ENCODE results near the gene USP40. TPM values are rescaled to one million over a fixed set of nuclear protein-coding genes. Genes with fewer than 3 reads are reported as not detected.

The USP40 gene
- total and polyA plus RNA-seq, 2 donors (not counting 1 experiment from before 2014, with no cell fraction given): 19.8 to 37.0 TPM

GRCh38 chr2:233438573-233439147, 127.9 kb downstream of the USP40 start:
- Mint-ChIP-seq H3K27me3 (no peaks in the 10 kb centered on the region), H3K4me3 (no peak overlapping the region), H3K27ac (no peak overlapping the region), H3K9me3 (ENCODE audit: insufficient read depth) (no peaks in the 10 kb centered on the region), H3K4me1 (peaks cover 35% of the 10 kb centered on the region)
- Histone ChIP-seq H3K9ac (ENCODE audit: low read length) (no peak overlapping the region), H3K4me1 (ENCODE audit: control insufficient read depth in 2 of 2, insufficient read depth in 2 of 2, low read length in 2 of 2) (peaks cover 15 to 16% of the 10 kb centered on the region in 2 donors), H3K36me3 (replicated peaks in 1 of 2; ENCODE audit: control extremely low read depth in 1 of 2, control insufficient read depth in 1 of 2, extremely low read depth in 1 of 2, insufficient read depth in 2 of 2, low read length in 1 of 2) (peaks cover 11 to 92% of the 10 kb centered on the region in 2 experiments), H3K27me3 (replicated peaks in 1 of 4; ENCODE audit: control extremely low read depth in 1 of 4, control insufficient read depth in 3 of 4, insufficient read depth in 4 of 4, low read length in 3 of 4) (no peaks in the 10 kb centered on the region), H3K27ac (ENCODE audit: low read length in 2 of 2) (no peak overlapping the region), H3K4me3 (ENCODE audit: control extremely low read depth in 1 of 5, extremely low read depth in 1 of 5, insufficient read depth in 1 of 5, low read depth in 2 of 5, low read length in 4 of 5) (no peak overlapping the region), H2AFZ (ENCODE audit: insufficient read depth, low read depth, low read length, poor library complexity, severe bottlenecking) (no peak overlapping the region), H3K4me2 (replicated peaks; ENCODE audit: low read depth, low read length, poor library complexity, severe bottlenecking) (no peak overlapping the region), H3K79me2 (ENCODE audit: control insufficient read depth, insufficient read depth, low read length) (peaks cover 95% of the 10 kb centered on the region), H4K20me1 (ENCODE audit: control insufficient read depth, insufficient read depth, low read length, poor library complexity, severe bottlenecking) (peaks cover 88% of the 10 kb centered on the region), H3K9me3 (ENCODE audit: control extremely low read depth in 1 of 3, control insufficient read depth in 2 of 3, insufficient read depth in 1 of 3, low read length in 2 of 3) (no peaks in the 10 kb centered on the region)
- TF ChIP-seq EZH2 (IDR thresholded peaks at IDR 0.05; ENCODE audit: borderline replicate concordance, insufficient read depth, low read depth, low read length, poor library complexity, severe bottlenecking): no peak
- TF ChIP-seq CTCF (IDR thresholded peaks at IDR 0.05): no peak
- ChIA-PET CTCF (interaction anchor here (1.1 to 16.7 kb wide), 3 partner anchors 18 to 35 kb away, joined by 3 to 426 read pairs (median 3); no protein-coding TSS in a partner anchor), POLR2A (no interaction called here)
- ATAC-seq (ENCODE audit: low read depth) (no peak), DNase-seq (no peak)
- 100% methylated on average over 7 of the region's 15 CpGs for WGBS (ENCODE audit: insufficient coverage)
- intact Hi-C loops (cut with micrococcal nuclease): no loop called here

- WGBS (ENCODE audit: insufficient coverage): 97% methylated on average over 10 of the region's 14 CpGs
- peaks cover 31% of the 10 kb centered on the region for H3K4me1 Mint-ChIP-seq
- Histone ChIP-seq H3K4me1 (ENCODE audit: control insufficient read depth in 2 of 2, insufficient read depth in 2 of 2, low read length in 2 of 2) (peaks cover 10 to 11% of the 10 kb centered on the region in 2 donors), H4K20me1 (ENCODE audit: control insufficient read depth, insufficient read depth, low read length, poor library complexity, severe bottlenecking) (peaks cover 90% of the 10 kb centered on the region), H3K9ac (ENCODE audit: low read length) (no peak overlapping the region), H3K27me3 (replicated peaks in 1 of 4; ENCODE audit: control extremely low read depth in 1 of 4, control insufficient read depth in 3 of 4, insufficient read depth in 4 of 4, low read length in 3 of 4) (no peaks in the 10 kb centered on the region), H3K4me3 (ENCODE audit: control extremely low read depth in 1 of 5, extremely low read depth in 1 of 5, insufficient read depth in 1 of 5, low read depth in 2 of 5, low read length in 4 of 5) (no peak overlapping the region), H2AFZ (ENCODE audit: insufficient read depth, low read depth, low read length, poor library complexity, severe bottlenecking) (no peak overlapping the region), H3K4me2 (replicated peaks; ENCODE audit: low read depth, low read length, poor library complexity, severe bottlenecking) (no peak overlapping the region), H3K9me3 (ENCODE audit: control extremely low read depth in 1 of 3, control insufficient read depth in 2 of 3, insufficient read depth in 1 of 3, low read length in 2 of 3) (no peaks in the 10 kb centered on the region), H3K27ac (ENCODE audit: low read length in 2 of 2) (no peak overlapping the region), H3K79me2 (ENCODE audit: control insufficient read depth, insufficient read depth, low read length) (peaks cover 98% of the 10 kb centered on the region), H3K36me3 (replicated peaks in 1 of 2; ENCODE audit: control extremely low read depth in 1 of 2, control insufficient read depth in 1 of 2, extremely low read depth in 1 of 2, insufficient read depth in 2 of 2, low read length in 1 of 2) (peaks cover 11 to 84% of the 10 kb centered on the region in 2 experiments)
- ChIA-PET POLR2A (no interaction called here), CTCF (interaction anchor here (1.1 to 16.7 kb wide), 3 partner anchors 17 to 33 kb away, joined by 3 to 426 read pairs (median 3); no protein-coding TSS in a partner anchor)
- intact Hi-C loops (cut with micrococcal nuclease): no loop called here
- no peaks in the 10 kb centered on the region for H3K27me3 Mint-ChIP-seq
- H3K9me3 Mint-ChIP-seq (ENCODE audit: insufficient read depth): no peaks in the 10 kb centered on the region
- no peak overlapping the region for H3K4me3 Mint-ChIP-seq
- ATAC-seq (ENCODE audit: low read depth): no peak
- DNase-seq: no peak
- H3K27ac Mint-ChIP-seq: peak overlapping the region; percentile 20
- TF ChIP-seq EZH2 (IDR thresholded peaks at IDR 0.05; ENCODE audit: borderline replicate concordance, insufficient read depth, low read depth, low read length, poor library complexity, severe bottlenecking): no peak
- no peak for TF ChIP-seq CTCF (IDR thresholded peaks at IDR 0.05)
Observed at GRCh38 chr2:233437439-233437955, 129.1 kb downstream of the USP40 start.

Measured in B cell (primary cell).